A549 (cell line): ENCODE data around the gene CPZ. TPM values are rescaled to one million over a fixed set of nuclear protein-coding genes. Genes with fewer than 3 reads are reported as not detected.

Source experiments
- ATAC-seq, 2 experiments: fragments of 200-7000 bp in 1 of 2; fragments of >200 bp in 1 of 2; cut with Nextera tagmentation in 1 of 2; cut with Tn5 transposase in 1 of 2; 3 replicates each; pipeline versions ENCODE4 v1.8.0 to v1.9.1; 2018 to 2020; ENCODE audit warnings: mild to moderate bottlenecking in 1 of 2, moderate library complexity in 1 of 2
- CTCF ChIA-PET: fragments of 300-600 bp; sonication (Branson Sonifier 250); formaldehyde crosslinking; extraction: SDS; loops from one replicate; lab custom pipeline; 2021; ENCODE audit warnings: antibody characterized with exemption, inconsistent platforms; lab: Yijun Ruan, JAX
- POLR2A ChIA-PET: fragments of 350-600 bp; formaldehyde crosslinking; extraction: SDS; loops from one replicate; lab custom pipeline; 2021; ENCODE audit warnings: antibody characterized with exemption, inconsistent platforms; lab: Yijun Ruan, JAX
- DNase-seq, 2 experiments: peaks; one replicate each; pipeline versions ENCODE4 v3.0.0 to v3.0.0-alpha.2; 2011 to 2016; ENCODE audit warnings: low read depth in 1 of 2, low spot score in 1 of 2
- FAIRE-seq: peaks from 2 replicates; lab custom pipeline; 2011; peaks lifted over from hg19 to GRCh38; lab: Jason Lieb, UNC
- H3K27ac ChIP-seq, 2 experiments: fragments of >200 bp; sonication (Bioruptor Twin); formaldehyde crosslinking; 3 replicates each; pipeline ENCODE4 v1.5.1; 2016 to 2017
- H3K4me1 ChIP-seq: fragments of >200 bp; sonication (Bioruptor Twin); formaldehyde crosslinking; 3 replicates; pipeline ENCODE4 v1.6.1; 2016
- H3K4me2 ChIP-seq: fragments of >200 bp; sonication (Bioruptor Twin); formaldehyde crosslinking; 3 replicates; pipeline ENCODE4 v1.6.1; 2016
- H3K4me3 ChIP-seq: fragments of >200 bp; sonication (Bioruptor Twin); formaldehyde crosslinking; 3 replicates; pipeline ENCODE4 v1.5.1; 2016
- H3K9me3 ChIP-seq: fragments of >200 bp; sonication (Bioruptor Twin); formaldehyde crosslinking; 3 replicates; pipeline ENCODE4 v1.6.1; 2016
- ATOH8 ChIP-seq: fragments of 250-450 bp; sonication (Bioruptor Pico); IDR thresholded peaks from 2 replicates; pipeline ENCODE4 v1.5.0; 2020; ENCODE audit warnings: low read depth, mild to moderate bottlenecking, moderate library complexity
- BHLHE40 ChIP-seq: IDR thresholded peaks from 2 replicates; pipeline ENCODE4 v1.6.1; 2012; ENCODE audit warnings: low read depth, low read length, inconsistent platforms
- CBX8 ChIP-seq: fragments of 200-600 bp; sonication (generic); IDR thresholded peaks from 2 replicates; pipeline ENCODE4 v1.6.1; 2016
- CEBPB ChIP-seq, 2 experiments: fragments of >200 bp in 1 of 2; sonication (Bioruptor Twin) in 1 of 2; formaldehyde crosslinking in 1 of 2; IDR thresholded peaks; 2 replicates each; pipeline ENCODE4 v1.6.1; 2012 to 2016
- CHD4 ChIP-seq: fragments of 200-600 bp; sonication (generic); IDR thresholded peaks from 2 replicates; pipeline ENCODE4 v1.6.1; 2016; ENCODE audit warnings: antibody characterized with exemption, mild to moderate bottlenecking, borderline replicate concordance
- EHF ChIP-seq: fragments of 250-450 bp; sonication (Bioruptor Pico); IDR thresholded peaks from 2 replicates; pipeline ENCODE4 v1.5.0; 2020; ENCODE audit warnings: mild to moderate bottlenecking
- ELK1 ChIP-seq: fragments of 150-350 bp; IDR thresholded peaks from 2 replicates; pipeline ENCODE4 v1.6.1; 2014; ENCODE audit warnings: low read depth, mild to moderate bottlenecking, low read length
- EP300 ChIP-seq, 2 experiments: fragments of >200 bp; sonication (Bioruptor Twin); formaldehyde crosslinking; IDR thresholded peaks; 2 replicates in 1 of 2; 3 replicates in 1 of 2; pipeline ENCODE4 v1.6.1; 2016 to 2017
- FOSB ChIP-seq: fragments of 250-450 bp; sonication (Bioruptor Pico); IDR thresholded peaks from 2 replicates; pipeline ENCODE4 v1.5.0; 2020; ENCODE audit warnings: mild to moderate bottlenecking, moderate library complexity
- FOSL2 ChIP-seq, 2 experiments: fragments of 450-650 bp in 1 of 2; fragments of >200 bp in 1 of 2; sonication (Bioruptor Twin) in 1 of 2; formaldehyde crosslinking; IDR thresholded peaks; 2 replicates each; pipeline versions ENCODE4 v1.5.0 to v1.6.1; 2016 to 2020; ENCODE audit warnings: mild to moderate bottlenecking in 1 of 2, moderate library complexity in 1 of 2
- FOXS1 ChIP-seq: fragments of 250-450 bp; sonication (Bioruptor Pico); IDR thresholded peaks from 2 replicates; pipeline ENCODE4 v1.5.0; 2020; ENCODE audit warnings: mild to moderate bottlenecking, moderate library complexity
- HDAC2 ChIP-seq: fragments of 200-600 bp; sonication (generic); IDR thresholded peaks from 2 replicates; pipeline ENCODE4 v1.6.1; 2016
- HES2 ChIP-seq: fragments of >200 bp; sonication (Bioruptor Twin); formaldehyde crosslinking; IDR thresholded peaks from 2 replicates; pipeline ENCODE4 v1.6.1; 2016
- HEYL ChIP-seq: fragments of 250-450 bp; sonication (Bioruptor Pico); IDR thresholded peaks from 2 replicates; pipeline ENCODE4 v1.8.0; 2021; ENCODE audit warnings: mild to moderate bottlenecking, moderate library complexity
- JUN ChIP-seq, 2 experiments: fragments of >200 bp; sonication (Bioruptor Twin); formaldehyde crosslinking; IDR thresholded peaks; 2 replicates in 1 of 2; 3 replicates in 1 of 2; pipeline ENCODE4 v1.6.1; 2016 to 2017
- JUNB ChIP-seq: fragments of >200 bp; sonication (Bioruptor Twin); formaldehyde crosslinking; IDR thresholded peaks from 2 replicates; pipeline ENCODE4 v1.6.1; 2016
- KDM1A ChIP-seq: fragments of 200-600 bp; sonication (generic); IDR thresholded peaks from 2 replicates; pipeline ENCODE4 v1.6.1; 2016; ENCODE audit warnings: low read depth, mild to moderate bottlenecking
- MAFK ChIP-seq: fragments of 450-650 bp; IDR thresholded peaks from 2 replicates; pipeline ENCODE4 v1.6.1; 2014; ENCODE audit not compliant: partially characterized antibody
- PBX3 ChIP-seq: IDR thresholded peaks from 2 replicates; pipeline ENCODE4 v1.6.1; 2012
- POLR2AphosphoS2 ChIP-seq: conservative IDR thresholded peaks from 2 replicates; pipeline ENCODE4 v1.6.1; 2012; ENCODE audit warnings: low read length, improper control_type of control experiment, inconsistent platforms
- RAD21 ChIP-seq, 2 experiments: fragments of >200 bp in 1 of 2; sonication (Bioruptor Twin) in 1 of 2; formaldehyde crosslinking in 1 of 2; IDR thresholded peaks in 1 of 2; conservative IDR thresholded peaks in 1 of 2; 2 replicates in 1 of 2; 3 replicates in 1 of 2; pipeline ENCODE4 v1.6.1; 2012 to 2018; ENCODE audit warnings: inconsistent platforms in 1 of 2
- RFX5 ChIP-seq: fragments of 450-650 bp; IDR thresholded peaks from 2 replicates; pipeline ENCODE4 v1.7.1; 2014; ENCODE audit warnings: antibody characterized with exemption, mild to moderate bottlenecking, moderate library complexity
- RNF2 ChIP-seq: fragments of 200-600 bp; sonication (generic); IDR thresholded peaks from 2 replicates; pipeline ENCODE4 v1.6.1; 2016; ENCODE audit warnings: low read depth, mild to moderate bottlenecking, antibody characterized with exemption, moderate library complexity, borderline replicate concordance
- TFCP2L1 ChIP-seq: fragments of 250-450 bp; sonication (Bioruptor Pico); IDR thresholded peaks from 2 replicates; pipeline ENCODE4 v1.5.0; 2021; ENCODE audit warnings: mild to moderate bottlenecking
- ZC3H11A ChIP-seq: fragments of 450-650 bp; IDR thresholded peaks from 2 replicates; pipeline ENCODE4 v1.6.1; 2014; ENCODE audit warnings: antibody characterized with exemption, mild to moderate bottlenecking
- ZFP36 ChIP-seq: fragments of 450-650 bp; IDR thresholded peaks from 2 replicates; pipeline ENCODE4 v1.6.1; 2014; ENCODE audit warnings: borderline replicate concordance; ENCODE audit not compliant: partially characterized antibody
- ZNF302 ChIP-seq: fragments of 250-450 bp; sonication (Bioruptor Pico); IDR thresholded peaks from 2 replicates; pipeline ENCODE4 v1.9.0; 2021; ENCODE audit warnings: inconsistent platforms, mild to moderate bottlenecking, moderate library complexity
- ZSCAN20 ChIP-seq: fragments of 250-450 bp; sonication (Bioruptor Pico); IDR thresholded peaks from 2 replicates; pipeline ENCODE4 v1.8.0; 2022; ENCODE audit warnings: mild to moderate bottlenecking, moderate library complexity
- WGBS: methylation state at CpG from one replicate; pipeline ENCODE4 v1.1.6; 2017; ENCODE audit errors: missing lambda C conversion rate; 5-methylcytosine and 5-hydroxymethylcytosine counted together
- polyA plus RNA-seq, 4 experiments: library from polyadenylated mRNA; depleted of rRNA in 3 of 4; stranded (reverse); fragments of >200 nt; fragmentation: RNase III in 1 of 4; extraction: RNeasy Plus Mini Kit Qiagen cat#74134 plus additional on column Dnase treatment in 1 of 4; gene quantifications; 2 replicates in 3 of 4; 3 replicates in 1 of 4; pipeline ENCODE4 v1.2.3, GENCODE V29; 2011 to 2017

CPZ gene
- polyA plus RNA-seq, 2 of the 4 experiments (the other 2 are of a cell fraction): 0.09 to 0.21 TPM

GRCh38 chr4:8585721-8586212 is 6.8 kb upstream of the CPZ start:
- no peaks in the 10 kb centered on the region for H3K9me3 ChIP-seq
- H3K4me1 ChIP-seq: no peaks in the 10 kb centered on the region
- POLR2A ChIA-PET: no interaction called here
- no peak overlapping the region for H3K4me3 ChIP-seq
- DNase-seq: no peak
- no peak overlapping the region for H3K27ac ChIP-seq
- no peak for ATAC-seq
- WGBS: 21% methylated on average over 4 of the region's 7 CpGs
- FAIRE-seq: no peak
- no peak for TF ChIP-seq FOXS1 (CRISPR knock-in tag)
- no peak for TF ChIP-seq POLR2AphosphoS2
- TF ChIP-seq ZFP36: no peak
- no peak for TF ChIP-seq MAFK
- TF ChIP-seq ATOH8: no peak
- no peak for TF ChIP-seq ZC3H11A
- TF ChIP-seq ZSCAN20 (CRISPR knock-in tag): no peak
- no peak for TF ChIP-seq CEBPB (IDR thresholded peaks at IDR 0.05)
- no peak for TF ChIP-seq RNF2
- TF ChIP-seq KDM1A: no peak
- TF ChIP-seq ZNF302 (CRISPR knock-in tag): no peak
- TF ChIP-seq JUNB: no peak
- no peak for TF ChIP-seq PBX3
- no peak for TF ChIP-seq JUN (IDR thresholded peaks at IDR 0.05)
- no peak for TF ChIP-seq CHD4
- no peak for TF ChIP-seq TFCP2L1 (CRISPR knock-in tag)
- no peak for TF ChIP-seq ELK1
- TF ChIP-seq EHF: no peak
- TF ChIP-seq, all 56 proteins: peak for 0
- H3K4me2 ChIP-seq: no peak overlapping the region
- CTCF ChIA-PET: interaction anchor here (1.1 to 3.1 kb wide), 5 partner anchors 15 to 117 kb away, joined by 3 to 14 read pairs (median 5); no protein-coding TSS in a partner anchor

- no peak for ATAC-seq
- WGBS: 17% methylated on average over 4 of the region's 5 CpGs
- TF ChIP-seq TFCP2L1 (CRISPR knock-in tag) (no peak), EP300 (IDR thresholded peaks at IDR 0.05) (no peak), HDAC2 (no peak), HEYL (CRISPR knock-in tag) (no peak), RNF2 (no peak), FOXS1 (CRISPR knock-in tag) (no peak), FOSB (no peak), RAD21 (conservative IDR thresholded peaks at IDR 0.05 in 1 of 2, IDR thresholded peaks at IDR 0.05 in 1 of 2) (no peak), FOSL2 (IDR thresholded peaks at IDR 0.05) (no peak), FOSL2 (CRISPR knock-in tag; IDR thresholded peaks at IDR 0.05) (no peak), BHLHE40 (no peak), EHF (no peak), HES2 (no peak), CBX8 (no peak), RFX5 (no peak), ZFP36 (no peak), ZNF302 (CRISPR knock-in tag) (no peak), JUNB (no peak)
- no peaks in the 10 kb centered on the region for H3K4me1 ChIP-seq
- ChIA-PET POLR2A (no interaction called here), CTCF (interaction anchor here (0.6 to 3.1 kb wide), 10 partner anchors 9 to 118 kb away, joined by 3 to 14 read pairs (median 4); no protein-coding TSS in a partner anchor)
- no peak overlapping the region for H3K27ac ChIP-seq
- H3K9me3 ChIP-seq: no peaks in the 10 kb centered on the region
- no peak for FAIRE-seq
- H3K4me3 ChIP-seq: no peak overlapping the region
- DNase-seq: no peak
- H3K4me2 ChIP-seq: no peak overlapping the region
These were observed 6.3 kb upstream of the CPZ start for GRCh38 chr4:8586246-8586645.
